DMS153 treated with DMSO at 0.1 percent for 48 hours (cell line): ENCODE data around the gene ZC4H2.
A peak's percentile ranks its signal among the peaks of the same experiment; 100 is the strongest.
"Not testable (repeated sequence)": the region's sequence is repeated elsewhere in the genome, so short reads cannot be mapped to it uniquely, and the experiment has no call there.

ENCODE experiments used
- DNase-seq: peaks from one replicate; lab custom pipeline; 2025; ENCODE audit not compliant: unreplicated experiment; lab: John Stamatoyannopoulos, UW

The ZC4H2 gene, protein sequence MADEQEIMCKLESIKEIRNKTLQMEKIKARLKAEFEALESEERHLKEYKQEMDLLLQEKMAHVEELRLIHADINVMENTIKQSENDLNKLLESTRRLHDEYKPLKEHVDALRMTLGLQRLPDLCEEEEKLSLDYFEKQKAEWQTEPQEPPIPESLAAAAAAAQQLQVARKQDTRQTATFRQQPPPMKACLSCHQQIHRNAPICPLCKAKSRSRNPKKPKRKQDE

DNA sequence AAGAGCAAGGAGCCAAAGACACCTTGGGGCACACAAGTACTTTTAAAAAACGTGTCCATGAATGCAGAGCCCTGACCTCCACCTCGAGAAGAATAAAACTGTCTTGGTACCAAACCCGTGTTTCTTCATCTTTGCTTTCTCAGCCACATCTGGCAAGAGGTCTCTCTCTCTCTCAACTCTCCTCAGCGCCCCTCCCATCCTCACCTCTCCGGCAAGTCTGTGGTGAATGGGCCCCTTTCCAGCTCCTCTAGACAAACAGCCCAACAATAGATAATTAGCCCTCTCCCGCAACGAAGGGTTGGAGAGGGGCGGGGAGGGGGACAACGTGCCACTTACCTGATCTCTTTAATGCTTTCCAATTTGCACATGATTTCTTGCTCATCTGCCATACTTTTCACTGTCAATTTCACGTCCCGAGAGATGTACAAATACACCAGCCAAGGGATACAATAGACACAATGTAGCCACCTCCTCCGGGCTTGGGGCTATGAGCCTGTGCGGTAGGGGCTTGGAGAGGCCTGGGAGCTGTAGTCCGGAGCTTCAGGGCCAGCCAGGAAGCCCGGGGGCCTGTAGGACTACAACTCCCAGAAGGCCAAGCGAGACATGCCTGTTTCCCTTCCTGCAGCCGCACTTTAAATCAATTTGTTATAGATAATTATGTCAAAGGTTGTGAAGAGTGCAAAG is at the start of gene ZC4H2:
Gene ZC4H2, minus strand, starts transcription at position 462 of the 684 bp plus-strand sequence. Its CDS starts 73 bp downstream, at position 389.
- DNase-seq = peak; percentile 34

DNA sequence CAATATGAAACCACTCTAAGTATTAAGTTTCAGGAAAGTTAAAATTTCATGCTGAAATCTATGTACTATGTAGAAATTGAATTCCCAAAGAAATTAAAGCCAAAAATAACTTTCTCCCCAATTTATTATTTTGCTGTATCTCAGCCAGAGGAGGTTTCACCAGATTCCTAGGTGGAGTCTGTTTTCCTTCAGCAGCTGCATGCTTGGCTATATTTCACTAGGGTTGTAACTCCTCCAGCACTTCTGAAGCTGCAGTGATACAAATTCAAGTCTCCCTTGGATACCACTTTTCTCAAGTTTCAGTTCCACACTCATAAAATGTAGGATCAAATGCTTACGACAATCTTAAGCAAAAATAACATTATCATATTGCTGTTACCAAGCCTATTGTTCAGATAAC is 41.2 kb upstream of the ZC4H2 start:
- DNase-seq = no peak

DNA sequence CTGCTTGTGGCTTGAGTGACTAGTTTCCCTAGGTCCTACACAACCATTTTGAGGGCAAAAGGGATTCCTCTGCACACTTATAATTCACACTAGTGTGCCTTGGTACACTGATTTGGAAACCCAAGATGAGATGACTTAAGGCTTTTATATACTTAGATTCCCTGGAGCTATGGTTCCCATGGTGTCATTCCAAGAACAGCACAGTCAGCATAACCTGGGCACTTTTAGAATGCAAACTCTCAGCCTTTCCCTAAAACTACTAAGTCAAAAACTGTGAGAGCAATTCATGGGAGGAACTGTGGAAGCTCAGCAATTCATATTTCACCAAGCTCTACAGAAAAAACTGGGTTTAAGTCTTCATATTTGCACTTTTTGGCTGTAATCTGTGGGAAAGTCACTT is 38.0 kb upstream of the ZC4H2 start:
- DNase-seq = no peak

DNA sequence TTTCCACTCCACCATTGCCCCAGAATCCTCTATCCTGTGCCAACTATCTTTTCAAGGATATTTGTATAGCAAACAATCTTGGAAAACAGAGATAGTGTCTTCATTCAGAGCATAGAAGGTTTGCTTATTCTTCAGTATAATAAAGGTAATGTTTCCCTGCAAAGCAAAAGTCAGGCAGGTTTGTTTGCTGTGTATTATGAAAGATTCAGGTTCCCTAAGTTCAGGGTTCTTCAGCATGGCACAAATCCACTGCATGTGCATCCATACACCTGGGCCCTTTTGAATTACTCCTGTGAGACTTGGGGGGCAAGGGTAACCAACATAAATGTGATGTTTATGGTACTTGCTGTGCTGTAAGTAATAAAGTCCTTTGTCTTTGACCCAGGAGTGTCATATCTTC is 33.2 kb upstream of the ZC4H2 start:
- no peak for DNase-seq

DNA sequence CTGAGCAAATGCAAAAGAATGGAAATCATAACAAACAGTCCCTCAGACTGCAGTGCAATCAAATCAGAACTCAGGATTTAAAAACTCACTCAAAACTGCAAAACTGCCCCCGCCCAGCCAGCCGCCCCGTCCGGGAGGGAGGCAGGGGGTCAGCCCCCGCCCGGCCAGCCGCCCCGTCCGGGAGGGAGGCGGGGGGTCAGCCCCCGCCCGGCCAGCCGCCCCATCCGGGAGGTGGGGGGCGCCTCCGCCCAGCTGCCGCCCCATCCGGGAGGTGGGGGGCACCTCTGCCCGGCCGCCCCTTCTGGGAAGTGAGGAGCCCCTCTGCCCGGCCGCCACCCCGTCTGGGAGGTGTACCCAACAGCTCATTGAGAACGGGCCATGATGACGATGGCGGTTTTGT is 26.0 kb upstream of the ZC4H2 start:
- not testable (repeated sequence) for DNase-seq

- no peak for DNase-seq
These were observed 20.6 kb upstream of the ZC4H2 start for GRCh38 chrX:64996805-64997204.

DNA sequence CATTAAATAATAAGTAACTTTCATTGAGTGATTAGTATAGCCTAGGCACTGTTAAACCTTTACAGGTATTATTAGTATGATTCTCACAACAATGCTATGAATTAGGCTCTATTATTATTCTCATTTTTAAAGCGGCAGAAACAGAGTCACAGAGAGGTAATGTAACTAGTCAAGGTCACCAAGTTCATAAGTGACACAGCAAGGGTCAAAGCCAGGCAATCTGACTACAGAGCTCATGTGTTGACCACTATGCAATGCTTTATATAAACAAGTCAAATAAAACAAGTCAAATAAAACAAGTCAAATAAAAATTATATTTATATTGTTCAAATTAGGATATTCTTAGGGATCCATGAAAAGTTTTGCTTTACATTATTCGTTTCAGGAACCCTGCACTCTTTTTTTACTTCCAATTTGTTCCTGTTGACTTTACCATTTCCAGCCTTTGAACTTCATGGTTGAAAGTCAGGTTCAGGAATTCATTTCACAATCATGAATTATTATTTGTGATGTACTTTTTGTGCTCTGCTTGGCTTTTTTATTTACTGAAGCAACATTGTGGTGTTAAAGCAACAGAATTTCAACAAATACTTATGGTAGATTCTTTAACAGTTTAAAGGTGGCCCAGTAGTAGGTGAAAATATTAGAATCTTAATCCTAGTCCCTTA is 18.0 kb upstream of the ZC4H2 start:
- no peak for DNase-seq

GRCh38 chrX:64977830-64978229 is 1.6 kb upstream of the ZC4H2 start:
- no peak for DNase-seq

DNA sequence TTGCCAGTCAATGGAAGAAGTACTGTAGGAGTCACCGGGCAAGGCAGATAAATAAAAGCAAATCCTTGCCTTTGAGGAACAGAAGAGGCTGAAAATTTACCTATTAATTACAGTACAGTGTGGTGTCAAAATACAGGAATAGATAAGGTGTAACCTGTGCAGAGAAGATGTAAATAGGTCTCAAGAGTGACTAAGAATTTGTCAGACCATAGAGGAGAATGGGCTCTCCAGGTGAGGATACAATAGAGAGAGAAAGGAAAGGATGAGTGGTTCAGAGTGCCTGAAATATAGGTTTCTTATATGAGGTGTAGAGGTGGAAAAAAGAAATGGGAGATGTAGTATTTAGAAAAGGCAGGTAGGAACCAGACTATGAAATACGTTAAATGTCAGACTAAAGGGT is 801 bp upstream of the ZC4H2 start:
- DNase-seq = no peak

GRCh38 chrX:64976673-64977040 is 407 bp upstream of the ZC4H2 start:
- no peak for DNase-seq

GRCh38 chrX:64975491-64975890 is 759 bp downstream of the ZC4H2 start:
- DNase-seq = no peak

DNA sequence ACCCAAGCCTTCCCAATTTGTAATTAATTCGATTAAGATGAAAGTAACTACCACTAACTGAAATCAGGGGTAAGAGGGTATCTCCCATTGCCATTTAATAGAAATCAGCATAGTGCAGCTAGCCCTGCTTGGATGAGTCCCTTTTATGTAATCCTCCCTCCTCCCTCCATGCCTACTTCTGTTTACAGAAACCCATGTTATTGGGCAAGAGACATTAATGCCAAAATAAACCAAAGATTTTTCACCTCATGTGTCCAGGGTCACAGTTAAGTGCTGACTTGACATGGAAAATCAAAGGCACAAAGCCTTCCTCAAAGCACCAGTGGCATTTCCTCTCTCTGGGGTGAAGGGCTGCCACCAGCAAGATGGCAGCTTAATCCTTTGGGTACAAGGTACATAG is 50.8 kb downstream of the ZC4H2 start:
- DNase-seq = no peak

- DNase-seq = no peak
These were observed 68.1 kb downstream of the ZC4H2 start for GRCh38 chrX:64908121-64908520.

GRCh38 chrX:64894454-64895038 is 81.7 kb downstream of the ZC4H2 start:
- DNase-seq = no peak

DNA sequence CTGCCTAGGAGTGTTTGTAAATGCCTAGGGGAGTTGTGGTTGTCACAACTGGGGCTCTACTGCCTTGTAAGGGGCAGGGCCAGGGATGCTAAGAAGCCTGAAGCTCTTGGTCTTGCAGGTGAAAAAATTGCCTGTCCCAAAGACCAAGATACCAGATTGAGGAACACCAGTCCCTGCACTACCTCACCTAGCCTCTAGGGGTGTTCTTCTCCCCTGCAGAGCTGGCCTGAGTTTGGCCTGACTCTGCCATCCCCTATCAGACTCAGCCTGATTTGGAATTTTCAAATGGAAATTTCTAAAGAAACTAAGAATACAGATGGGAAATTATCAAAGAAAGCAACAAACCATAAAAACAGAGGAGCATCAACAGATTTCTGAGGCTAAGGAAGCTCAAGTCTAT is 90.4 kb downstream of the ZC4H2 start:
- DNase-seq = no peak

GRCh38 chrX:64878709-64879108 is 97.5 kb downstream of the ZC4H2 start:
- DNase-seq = not testable (repeated sequence)

GRCh38 chrX:64867217-64867616 is 109.0 kb downstream of the ZC4H2 start:
- DNase-seq = no peak
